K562 (cell line): ENCODE results near the gene MED31. TPM values are rescaled to one million over a fixed set of nuclear protein-coding genes. Genes with fewer than 3 reads are reported as not detected.
"Not testable (repeated sequence)": the region's sequence is repeated elsewhere in the genome, so short reads cannot be mapped to it uniquely, and the experiment has no call there.

Experiments used
- ATAC-seq: fragments of 200-7000 bp; cut with Tn5 transposase; 3 replicates; pipeline ENCODE4 v1.9.1; 2020; ENCODE audit warnings: moderate library complexity
- BruUV-seq: library from RNA; stranded (reverse); fragments of 400-500 nt; replicated peaks from 2 replicates; lab custom pipeline; 2021; lab: Mats Ljungman, UMichigan
- CTCF ChIA-PET: fragments of 300-600 bp; formaldehyde crosslinking; extraction: SDS; loops from one replicate; lab custom pipeline; 2021; ENCODE audit warnings: low intra/inter-chr PET ratio; lab: Yijun Ruan, JAX
- POLR2A ChIA-PET: fragments of 300-600, 350-650 bp; sonication (Branson Sonifier 250); formaldehyde crosslinking; extraction: SDS; loops from one replicate; lab custom pipeline; 2021; ENCODE audit warnings: antibody characterized with exemption, inconsistent platforms; lab: Yijun Ruan, JAX
- DNase-seq, 4 experiments: peaks; one replicate each; pipeline versions ENCODE4 v3.0.0 to v3.0.0-alpha.2; 2011 to 2018; ENCODE audit warnings: low spot score in 3 of 4, mixed read lengths in 3 of 4; ENCODE audit errors: extremely low read depth in 1 of 4
- FAIRE-seq: peaks from 2 replicates; lab custom pipeline; 2011; peaks lifted over from hg19 to GRCh38; lab: Jason Lieb, UNC
- H2AFZ ChIP-seq: 2 replicates; pipeline ENCODE4 v1.6.0; 2011; ENCODE audit warnings: low read depth, low read length, control low read depth, inconsistent platforms
- H3K27ac ChIP-seq: fragments of 200-600 bp; 3 replicates; pipeline ENCODE4 v1.8.0; 2011; ENCODE audit warnings: low read depth, mild to moderate bottlenecking, control low read depth, inconsistent platforms, low read length, moderate library complexity, mixed read lengths; ENCODE audit errors: extremely low read depth
- H3K27me3 ChIP-seq, 2 experiments: fragments of 300-600 bp in 1 of 2; 2 replicates in 1 of 2; 3 replicates in 1 of 2; pipeline versions ENCODE4 v1.6.0 to v1.8.0; 2011; ENCODE audit warnings: inconsistent platforms in 2 of 2, low read length in 2 of 2, mild to moderate bottlenecking in 1 of 2, mixed read lengths in 1 of 2, moderate library complexity in 1 of 2; ENCODE audit not compliant: control insufficient read depth in 2 of 2, insufficient read depth in 2 of 2
- H3K36me3 ChIP-seq: fragments of 300-600 bp; 3 replicates; pipeline ENCODE4 v1.8.0; 2011; ENCODE audit warnings: mild to moderate bottlenecking, low read length, inconsistent platforms; ENCODE audit not compliant: control insufficient read depth, insufficient read depth
- H3K4me1 ChIP-seq, 2 experiments: fragments of 200-600 bp in 1 of 2; replicated peaks in 1 of 2; 2 replicates in 1 of 2; 3 replicates in 1 of 2; pipeline versions ENCODE4 v1.5.1 to v1.8.0; 2011; ENCODE audit warnings: inconsistent platforms in 2 of 2, low read length in 2 of 2, mild to moderate bottlenecking in 1 of 2, mixed read lengths in 1 of 2, moderate library complexity in 1 of 2; ENCODE audit not compliant: control insufficient read depth in 2 of 2, insufficient read depth in 2 of 2
- H3K4me2 ChIP-seq: 2 replicates; pipeline ENCODE4 v1.6.1; 2011; ENCODE audit warnings: low read length, control low read depth, inconsistent platforms, mixed read lengths; ENCODE audit not compliant: insufficient read depth
- H3K4me3 ChIP-seq: fragments of 200-600 bp; sonication (generic), shearing (Covaris generic); 2 replicates; pipeline ENCODE4 v1.5.1; 2016; ENCODE audit warnings: control low read depth, inconsistent platforms
- H3K79me2 ChIP-seq: fragments of 200-600 bp; 3 replicates; pipeline ENCODE4 v1.8.0; 2011; ENCODE audit warnings: low read length, inconsistent platforms; ENCODE audit not compliant: control insufficient read depth, insufficient read depth
- H3K9ac ChIP-seq, 2 experiments: 2 replicates each; pipeline versions ENCODE4 v1.6.0 to v1.6.1; 2011; ENCODE audit warnings: low read depth in 2 of 2, low read length in 2 of 2, control low read depth in 1 of 2, inconsistent platforms in 1 of 2, mild to moderate bottlenecking in 1 of 2, mixed read lengths in 1 of 2; ENCODE audit not compliant: insufficient read depth in 1 of 2
- H3K9me1 ChIP-seq: one replicate; pipeline ENCODE4 v1.6.0; 2011; ENCODE audit warnings: inconsistent platforms, mild to moderate bottlenecking, low read length, moderate library complexity; ENCODE audit not compliant: control insufficient read depth, insufficient read depth
- H3K9me3 ChIP-seq: replicated peaks from 2 replicates; pipeline ENCODE4 v1.5.1; 2011; ENCODE audit warnings: low read depth, low read length, inconsistent platforms; ENCODE audit not compliant: control insufficient read depth, insufficient read depth
- H4K20me1 ChIP-seq: replicated peaks from 2 replicates; pipeline ENCODE4 v1.6.1; 2011; ENCODE audit warnings: low read length, inconsistent platforms, mixed read lengths; ENCODE audit not compliant: control insufficient read depth, insufficient read depth
- PHF20 ChIP-seq: fragments of 450-650 bp; IDR thresholded peaks from 2 replicates; pipeline ENCODE4 v1.6.1; 2018; ENCODE audit not compliant: partially characterized antibody
- STAT5A ChIP-seq: IDR thresholded peaks from 2 replicates; pipeline ENCODE4 v1.6.1; 2012; ENCODE audit warnings: low read length, inconsistent platforms, borderline replicate concordance
- TEAD2 ChIP-seq: fragments of 450-650 bp; IDR thresholded peaks from 2 replicates; pipeline ENCODE4 v1.6.1; 2016; ENCODE audit warnings: missing genetic modification characterization, control low read depth, missing compliant biosample characterization
- TEAD4 ChIP-seq, 2 experiments: sonication (generic) in 1 of 2; formaldehyde crosslinking in 1 of 2; IDR thresholded peaks; 2 replicates each; pipeline versions ENCODE4 v1.6.1 to v1.8.0; 2012 to 2022; ENCODE audit warnings: borderline replicate concordance in 1 of 2, inconsistent platforms in 1 of 2, low read length in 1 of 2, mild to moderate bottlenecking in 1 of 2, missing genetic modification reagents in 1 of 2
- WGBS: fragments of 100-300 bp; shearing (Covaris generic); methylation state at CpG from one replicate; pipeline ENCODE4 v1.1.6; 2016; ENCODE audit warnings: low coverage, mixed read lengths; ENCODE audit not compliant: insufficient coverage; ENCODE audit errors: missing lambda C conversion rate; 5-methylcytosine and 5-hydroxymethylcytosine counted together
- in situ Hi-C: fragments of 300-500 bp; cut with MboI; formaldehyde crosslinking; loops from 4 replicates; pipeline ENCODE4 v1.15.0; 2018; ENCODE audit warnings: inconsistent platforms, mixed read lengths
- intact Hi-C: fragments of 100-400 bp; cut with micrococcal nuclease; formaldehyde crosslinking; loops from 2 replicates; pipeline ENCODE4 v1.14.2; 2022
- polyA plus RNA-seq, 8 experiments: library from polyadenylated mRNA; depleted of rRNA in 4 of 8; stranded (reverse) in 5 of 8; unstranded in 3 of 8; fragments of >200 nt; fragmentation: Nextera tagmentation in 2 of 8; fragmentation: Illumina TruSeq in 1 of 8; extraction: Ambion mirVana in 2 of 8; extraction: Trizol in 1 of 8; gene quantifications; 2 replicates each; pipeline versions ENCODE4 v1.2.1 to v1.2.3, GENCODE V29; 2011 to 2014; ENCODE audit warnings: inconsistent platforms in 1 of 8, missing spikeins in 1 of 8
- total RNA-seq, 7 experiments: library from RNA; depleted of rRNA in 6 of 7; stranded (reverse); fragments of >200 nt in 6 of 7; fragmentation: Illumina TruSeq in 2 of 7; extraction: Trizol in 2 of 7; gene quantifications; 2 replicates each; pipeline versions ENCODE4 v1.2.1 to v1.2.3, GENCODE V29; 2011 to 2021; ENCODE audit warnings: low replicate concordance in 1 of 7
- TF ChIP-seq, protein P1 (sequence below): sonication (generic); formaldehyde crosslinking; IDR thresholded peaks from 2 replicates; pipeline ENCODE4 v1.8.0; 2022; ENCODE audit warnings: mild to moderate bottlenecking, missing genetic modification reagents

Gene MED31
- total and polyA plus RNA-seq, 9 of the 15 experiments (the other 6 are each of a cell fraction or from before 2014, with no cell fraction given) = 6.4 to 39.9 (median 14.6) TPM

DNA sequence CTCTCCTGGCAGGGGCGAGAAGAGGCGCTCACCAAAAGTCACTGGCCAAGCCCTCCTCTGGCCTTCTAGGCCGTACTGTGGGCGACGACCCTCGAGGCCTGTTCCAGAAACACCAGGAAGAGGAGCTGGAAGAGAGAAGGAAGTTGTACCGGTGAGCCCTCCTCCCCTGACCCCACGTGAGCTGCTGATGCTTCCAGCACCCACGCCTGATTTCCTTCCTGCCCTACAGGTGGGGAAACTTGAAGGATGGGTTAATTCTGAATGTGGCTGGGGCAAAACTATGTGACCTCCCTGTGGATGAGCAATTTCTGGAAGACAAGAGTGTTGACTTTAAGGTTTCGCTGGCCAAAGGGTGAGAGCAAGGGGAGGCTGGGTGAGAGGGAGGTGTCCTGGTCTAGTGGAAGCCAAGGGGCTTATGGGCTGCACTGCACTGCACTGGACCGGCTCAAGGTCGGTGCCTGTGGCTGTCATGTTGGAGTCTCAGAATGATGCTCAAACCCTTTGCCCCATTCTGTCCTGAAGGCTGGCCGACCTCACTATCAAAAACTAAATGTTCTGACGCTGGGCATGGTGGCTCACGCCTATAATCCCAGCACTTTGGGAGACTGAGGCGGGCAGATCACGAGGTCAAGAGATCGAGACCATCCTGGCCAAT is 6.4 kb upstream of the MED31 start (continued):
- TF ChIP-seq, protein P1, sequence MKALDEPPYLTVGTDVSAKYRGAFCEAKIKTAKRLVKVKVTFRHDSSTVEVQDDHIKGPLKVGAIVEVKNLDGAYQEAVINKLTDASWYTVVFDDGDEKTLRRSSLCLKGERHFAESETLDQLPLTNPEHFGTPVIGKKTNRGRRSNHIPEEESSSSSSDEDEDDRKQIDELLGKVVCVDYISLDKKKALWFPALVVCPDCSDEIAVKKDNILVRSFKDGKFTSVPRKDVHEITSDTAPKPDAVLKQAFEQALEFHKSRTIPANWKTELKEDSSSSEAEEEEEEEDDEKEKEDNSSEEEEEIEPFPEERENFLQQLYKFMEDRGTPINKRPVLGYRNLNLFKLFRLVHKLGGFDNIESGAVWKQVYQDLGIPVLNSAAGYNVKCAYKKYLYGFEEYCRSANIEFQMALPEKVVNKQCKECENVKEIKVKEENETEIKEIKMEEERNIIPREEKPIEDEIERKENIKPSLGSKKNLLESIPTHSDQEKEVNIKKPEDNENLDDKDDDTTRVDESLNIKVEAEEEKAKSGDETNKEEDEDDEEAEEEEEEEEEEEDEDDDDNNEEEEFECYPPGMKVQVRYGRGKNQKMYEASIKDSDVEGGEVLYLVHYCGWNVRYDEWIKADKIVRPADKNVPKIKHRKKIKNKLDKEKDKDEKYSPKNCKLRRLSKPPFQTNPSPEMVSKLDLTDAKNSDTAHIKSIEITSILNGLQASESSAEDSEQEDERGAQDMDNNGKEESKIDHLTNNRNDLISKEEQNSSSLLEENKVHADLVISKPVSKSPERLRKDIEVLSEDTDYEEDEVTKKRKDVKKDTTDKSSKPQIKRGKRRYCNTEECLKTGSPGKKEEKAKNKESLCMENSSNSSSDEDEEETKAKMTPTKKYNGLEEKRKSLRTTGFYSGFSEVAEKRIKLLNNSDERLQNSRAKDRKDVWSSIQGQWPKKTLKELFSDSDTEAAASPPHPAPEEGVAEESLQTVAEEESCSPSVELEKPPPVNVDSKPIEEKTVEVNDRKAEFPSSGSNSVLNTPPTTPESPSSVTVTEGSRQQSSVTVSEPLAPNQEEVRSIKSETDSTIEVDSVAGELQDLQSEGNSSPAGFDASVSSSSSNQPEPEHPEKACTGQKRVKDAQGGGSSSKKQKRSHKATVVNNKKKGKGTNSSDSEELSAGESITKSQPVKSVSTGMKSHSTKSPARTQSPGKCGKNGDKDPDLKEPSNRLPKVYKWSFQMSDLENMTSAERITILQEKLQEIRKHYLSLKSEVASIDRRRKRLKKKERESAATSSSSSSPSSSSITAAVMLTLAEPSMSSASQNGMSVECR = no peak
- no peak for TF ChIP-seq TEAD2 (tag)
- TF ChIP-seq STAT5A = no peak
- TF ChIP-seq PHF20 = no peak
- TF ChIP-seq TEAD4 (IDR thresholded peaks at IDR 0.05; ENCODE audit: low read length) = no peak
- no peak for TF ChIP-seq TEAD4 (CRISPR knock-in tag; IDR thresholded peaks at IDR 0.05; ENCODE audit: borderline replicate concordance)

DNA sequence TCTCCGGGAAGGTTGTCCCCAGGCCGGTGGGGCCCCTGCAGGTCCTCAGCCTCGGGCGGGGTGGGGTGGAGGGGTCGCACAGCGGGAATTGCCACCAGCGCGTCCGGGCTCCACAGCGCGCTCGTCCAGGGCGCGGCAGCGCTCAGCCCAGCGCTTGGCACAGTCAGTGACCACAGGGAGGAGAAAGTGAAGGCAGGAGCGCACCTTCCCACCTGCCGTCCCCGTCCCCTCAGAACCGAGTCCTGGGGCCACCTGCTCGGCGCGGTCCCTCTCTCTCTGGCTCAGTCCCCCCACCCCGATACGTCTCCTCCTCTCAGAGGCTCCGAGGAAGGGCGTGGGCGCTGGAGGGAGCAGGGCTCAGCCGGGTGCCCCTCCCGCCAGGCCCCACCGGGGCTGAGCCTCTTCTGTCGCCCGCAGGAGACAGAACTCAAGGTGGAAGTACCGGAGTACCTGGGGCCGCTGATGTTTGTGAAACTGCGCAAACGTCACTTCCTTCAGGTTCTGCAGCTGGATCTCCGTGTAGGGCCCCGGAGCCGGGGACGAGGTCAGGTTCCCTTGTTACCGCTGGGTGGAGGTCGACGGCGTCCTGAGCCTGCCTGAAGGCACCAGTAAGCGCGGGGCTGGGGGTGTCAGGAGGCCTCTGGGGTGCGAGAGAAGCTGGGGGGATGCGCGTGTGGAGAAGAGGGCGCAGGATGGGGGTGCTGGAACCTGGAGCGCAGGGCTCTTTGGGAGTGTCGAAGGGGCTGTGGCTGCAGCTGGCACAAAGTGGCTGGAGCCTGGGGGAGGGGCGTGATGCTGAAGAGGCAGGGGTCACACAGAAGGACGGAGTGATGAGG is 5.6 kb upstream of the MED31 start:
- peaks cover 0 to 21% of the 10 kb centered on the region in 2 experiments; a peak in 2 of 5 replicates for H3K27me3 ChIP-seq
- H4K20me1 ChIP-seq, FAIRE-seq, H3K9me1 ChIP-seq, CTCF ChIA-PET, H3K27ac ChIP-seq, H3K36me3 ChIP-seq, H3K4me2 ChIP-seq, H2AFZ ChIP-seq, H3K79me2 ChIP-seq, in situ Hi-C loops, H3K4me3 ChIP-seq, ATAC-seq, POLR2A ChIA-PET, BruUV-seq, H3K4me1 ChIP-seq, intact Hi-C loops, H3K9me3 ChIP-seq, DNase-seq, H3K9ac ChIP-seq: not testable (repeated sequence)
- WGBS = 40% methylated on average over 1 of the region's 55 CpGs

DNA sequence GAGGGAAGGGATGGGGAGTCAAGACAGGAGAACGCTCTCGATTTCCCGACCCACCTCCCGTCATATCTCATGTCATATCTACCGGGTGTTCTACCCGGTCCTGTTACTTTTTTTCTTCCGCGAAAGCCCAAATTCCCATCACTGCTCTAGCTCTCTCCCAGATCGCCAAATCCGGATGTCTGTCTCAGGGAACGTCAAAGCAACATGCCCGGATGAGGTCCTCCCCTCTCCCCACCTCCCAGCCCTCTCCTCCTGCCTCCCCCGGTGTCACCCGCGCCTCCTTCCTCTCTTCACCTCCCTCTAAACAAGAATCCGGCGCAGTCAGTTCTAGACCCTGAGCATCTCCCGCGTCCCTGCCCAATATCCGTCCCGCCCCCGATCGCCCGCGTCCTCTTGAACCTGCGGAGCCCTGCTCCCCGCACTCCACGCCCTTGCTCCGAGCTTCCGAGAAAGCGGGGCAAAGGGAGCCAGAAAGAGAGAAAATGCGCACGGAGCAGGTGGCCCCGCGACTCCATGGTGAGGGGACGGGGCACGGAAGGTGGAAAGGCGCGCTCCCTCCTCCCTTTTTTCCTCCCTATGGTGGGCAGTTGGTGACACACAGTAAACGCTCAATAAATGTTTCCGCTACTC is 4.4 kb upstream of the MED31 start:
- H3K9me3 ChIP-seq, H3K9me1 ChIP-seq, DNase-seq, intact Hi-C loops, H3K79me2 ChIP-seq, H3K9ac ChIP-seq, H3K36me3 ChIP-seq, H3K27ac ChIP-seq, BruUV-seq, FAIRE-seq, ATAC-seq, H3K4me2 ChIP-seq, H3K4me3 ChIP-seq, CTCF ChIA-PET, in situ Hi-C loops, H2AFZ ChIP-seq, H4K20me1 ChIP-seq: not testable (repeated sequence)
- Histone ChIP-seq H3K4me1 (peaks cover 10 to 14% of the 10 kb centered on the region in 2 experiments; a peak in 4 of 5 replicates), H3K27me3 (peaks cover 0 to 15% of the 10 kb centered on the region in 2 experiments; a peak in 2 of 5 replicates)
- POLR2A ChIA-PET = interaction anchor here (0.6 kb wide), 1 partner anchor 830 kb away, joined by 4 read pairs; no protein-coding TSS in a partner anchor
- WGBS = 67% methylated on average over 2 of the region's 41 CpGs
